Measurements from ENCODE around the gene TRIO. TPM values are rescaled to one million over a fixed set of nuclear protein-coding genes. Genes with fewer than 3 reads are reported as not detected.

The TRIO gene
- total RNA-seq, 5 donors from 2014 or later (not counting 1 experiment from before 2014, with no cell fraction given): 6.2 to 31.1 (median 11.8) TPM

DNA sequence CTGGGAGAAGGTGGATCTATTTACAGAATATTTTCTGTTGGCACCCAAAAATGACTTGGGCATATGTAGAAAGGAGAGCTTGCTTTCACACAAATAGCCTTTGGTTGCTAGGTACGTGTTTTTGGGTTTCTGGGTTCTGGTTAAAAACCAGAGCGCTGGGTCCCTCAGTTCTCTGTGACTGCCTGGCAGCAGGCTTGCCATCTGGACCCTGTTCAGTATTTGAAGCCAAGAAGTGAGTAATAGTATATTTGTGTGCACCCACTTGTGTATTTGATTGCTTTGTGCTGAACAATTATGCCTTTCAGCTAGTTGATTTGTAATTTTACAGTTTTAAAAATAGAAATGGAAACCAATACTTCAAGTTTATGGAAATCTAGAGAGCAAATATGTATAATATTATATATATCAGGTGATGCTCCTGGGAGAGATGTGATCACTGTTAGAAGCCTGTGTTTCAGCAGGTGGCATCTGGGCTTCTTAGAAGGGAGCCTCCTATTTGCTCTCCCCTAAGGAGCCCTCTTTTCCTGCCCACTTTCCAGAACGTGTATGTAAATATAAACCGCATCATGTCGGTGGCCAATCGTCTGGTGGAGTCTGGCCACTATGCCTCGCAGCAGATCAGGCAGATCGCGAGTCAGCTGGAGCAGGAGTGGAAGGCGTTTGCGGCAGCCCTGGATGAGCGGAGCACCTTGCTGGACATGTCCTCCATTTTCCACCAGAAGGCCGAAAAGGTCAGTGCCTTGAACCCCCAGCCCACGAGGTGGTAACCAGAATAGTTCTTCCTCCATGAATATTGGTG lies 153.6 kb downstream of the TRIO start:
- 94% methylated on average over 8 of the region's 14 CpGs for WGBS (ENCODE audit: insufficient coverage)
- DNase-seq (no peak), ATAC-seq (replicated peaks in 1 of 4) (no peak)
- CTCF ChIA-PET: no interaction called here
- H3K27ac ChIP-seq (ENCODE audit: low read length): no peak overlapping the region
- no peaks in the 10 kb centered on the region for H3K36me3 ChIP-seq (ENCODE audit: control insufficient read depth in 2 of 2, extremely low read depth in 1 of 2, insufficient read depth in 1 of 2, low read length in 1 of 2)
- H3K27me3 ChIP-seq (replicated peaks in 1 of 2; ENCODE audit: control insufficient read depth in 2 of 2, extremely low read depth in 1 of 2, insufficient read depth in 2 of 2, low read length in 1 of 2): peaks cover 0 to 4% of the 10 kb centered on the region in 2 experiments
- Mint-ChIP-seq H3K27ac (no peak overlapping the region), H3K9me3 (no peaks in the 10 kb centered on the region), H3K36me3 (no peaks in the 10 kb centered on the region), H3K27me3 (peaks cover 0 to 3% of the 10 kb centered on the region in 2 donors), H3K4me1 (no peaks in the 10 kb centered on the region), H3K4me3 (no peak overlapping the region)
- H3K4me3 ChIP-seq (ENCODE audit: control insufficient read depth in 1 of 2, extremely low read depth in 1 of 2, low read length in 1 of 2): no peak overlapping the region
- no peaks in the 10 kb centered on the region for H3K9me3 ChIP-seq
- no peaks in the 10 kb centered on the region for H3K4me1 ChIP-seq (ENCODE audit: control insufficient read depth in 1 of 2, extremely low read depth in 1 of 2, insufficient read depth in 2 of 2, low read length in 2 of 2)
- POLR2A ChIA-PET: no interaction called here

DNA sequence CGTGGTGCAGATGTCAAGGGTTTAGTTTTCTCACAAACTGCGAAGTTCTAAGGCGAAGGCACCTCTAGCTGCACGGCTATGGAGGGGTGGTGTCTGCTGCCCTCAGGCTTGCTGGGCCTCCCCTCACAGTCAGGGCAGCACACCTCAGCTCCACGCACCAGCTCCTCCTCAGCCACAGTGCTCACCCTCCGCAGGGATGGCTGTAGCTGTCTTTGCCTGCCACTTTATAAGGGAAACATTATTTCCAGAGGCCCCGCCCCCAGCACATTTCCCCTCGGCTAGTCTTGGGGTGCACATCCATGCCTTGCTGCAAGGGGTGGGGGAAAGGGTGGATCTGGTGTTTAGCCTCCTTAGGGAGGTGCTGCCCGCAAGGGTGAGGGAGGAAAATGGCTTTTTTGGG lies 154.6 kb downstream of the TRIO start:
- Histone ChIP-seq H3K4me1 (ENCODE audit: control insufficient read depth in 1 of 2, extremely low read depth in 1 of 2, insufficient read depth in 2 of 2, low read length in 2 of 2) (no peaks in the 10 kb centered on the region), H3K27ac (ENCODE audit: low read length) (no peak overlapping the region), H3K4me3 (ENCODE audit: control insufficient read depth in 1 of 2, extremely low read depth in 1 of 2, low read length in 1 of 2) (no peak overlapping the region), H3K36me3 (ENCODE audit: control insufficient read depth in 2 of 2, extremely low read depth in 1 of 2, insufficient read depth in 1 of 2, low read length in 1 of 2) (no peaks in the 10 kb centered on the region), H3K9me3 (no peaks in the 10 kb centered on the region), H3K27me3 (replicated peaks in 1 of 2; ENCODE audit: control insufficient read depth in 2 of 2, extremely low read depth in 1 of 2, insufficient read depth in 2 of 2, low read length in 1 of 2) (peaks cover 0 to 4% of the 10 kb centered on the region in 2 experiments)
- 86% methylated on average over 5 of the region's 9 CpGs for WGBS (ENCODE audit: insufficient coverage)
- Mint-ChIP-seq H3K9me3 (no peaks in the 10 kb centered on the region), H3K27ac (no peak overlapping the region), H3K4me3 (no peak overlapping the region), H3K27me3 (peaks cover 0 to 3% of the 10 kb centered on the region in 2 donors), H3K36me3 (no peaks in the 10 kb centered on the region), H3K4me1 (no peaks in the 10 kb centered on the region)
- POLR2A ChIA-PET: no interaction called here
- CTCF ChIA-PET: no interaction called here
- no peak for DNase-seq
- no peak for ATAC-seq (replicated peaks in 1 of 4)

DNA sequence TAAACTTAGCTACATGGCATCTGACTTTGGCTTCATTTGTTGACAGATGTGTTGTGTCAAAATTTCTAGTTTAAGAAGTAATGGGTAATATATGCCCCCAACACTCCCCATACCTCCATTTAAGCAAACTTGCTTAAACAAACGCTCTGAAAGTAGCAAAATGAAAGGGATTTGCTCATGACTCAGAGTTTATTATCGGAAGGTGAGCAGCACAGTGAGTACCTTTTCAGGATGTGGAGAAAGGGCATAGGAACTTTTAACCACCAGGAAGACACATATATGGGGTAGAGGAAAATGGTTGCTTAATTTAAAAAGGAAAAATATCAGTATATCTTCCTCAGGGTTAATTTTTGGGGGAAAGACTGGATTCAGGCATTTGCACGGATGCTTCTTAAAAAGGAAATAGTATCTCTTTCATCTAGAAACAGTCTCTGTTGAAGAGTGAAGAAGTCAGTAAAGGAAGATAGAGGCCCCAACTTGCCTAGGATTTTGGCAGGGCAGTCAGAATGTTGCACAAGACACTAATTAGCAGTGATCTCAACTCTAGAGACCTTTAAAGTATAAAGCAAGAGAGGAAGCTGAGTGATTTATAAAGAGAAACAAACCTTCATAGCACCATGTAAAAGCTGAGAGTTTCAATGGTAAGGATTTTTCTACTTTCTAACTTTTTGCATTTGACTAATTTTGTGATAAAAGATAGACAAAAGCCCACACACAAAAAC lies 155.1 kb downstream of the TRIO start:
- H3K9me3 ChIP-seq: no peaks in the 10 kb centered on the region
- DNase-seq: no peak
- no CpG with 5 or more reads among the region's 3 CpGs for WGBS (ENCODE audit: insufficient coverage)
- H3K4me3 ChIP-seq (ENCODE audit: control insufficient read depth in 1 of 2, extremely low read depth in 1 of 2, low read length in 1 of 2): no peak overlapping the region
- H3K4me1 ChIP-seq (ENCODE audit: control insufficient read depth in 1 of 2, extremely low read depth in 1 of 2, insufficient read depth in 2 of 2, low read length in 2 of 2): no peaks in the 10 kb centered on the region
- no peaks in the 10 kb centered on the region for H3K4me1 Mint-ChIP-seq
- ATAC-seq (replicated peaks in 1 of 4): no peak
- H3K9me3 Mint-ChIP-seq: no peaks in the 10 kb centered on the region
- CTCF ChIA-PET: no interaction called here
- no peak overlapping the region for H3K4me3 Mint-ChIP-seq
- no peak overlapping the region for H3K27ac Mint-ChIP-seq
- H3K27me3 Mint-ChIP-seq: peaks cover 0 to 3% of the 10 kb centered on the region in 2 donors
- POLR2A ChIA-PET: no interaction called here
- no peak overlapping the region for H3K27ac ChIP-seq (ENCODE audit: low read length)
- H3K36me3 ChIP-seq (ENCODE audit: control insufficient read depth in 2 of 2, extremely low read depth in 1 of 2, insufficient read depth in 1 of 2, low read length in 1 of 2): no peaks in the 10 kb centered on the region
- H3K36me3 Mint-ChIP-seq: no peaks in the 10 kb centered on the region
- H3K27me3 ChIP-seq (replicated peaks in 1 of 2; ENCODE audit: control insufficient read depth in 2 of 2, extremely low read depth in 1 of 2, insufficient read depth in 2 of 2, low read length in 1 of 2): peaks cover 0 to 4% of the 10 kb centered on the region in 2 experiments

DNA sequence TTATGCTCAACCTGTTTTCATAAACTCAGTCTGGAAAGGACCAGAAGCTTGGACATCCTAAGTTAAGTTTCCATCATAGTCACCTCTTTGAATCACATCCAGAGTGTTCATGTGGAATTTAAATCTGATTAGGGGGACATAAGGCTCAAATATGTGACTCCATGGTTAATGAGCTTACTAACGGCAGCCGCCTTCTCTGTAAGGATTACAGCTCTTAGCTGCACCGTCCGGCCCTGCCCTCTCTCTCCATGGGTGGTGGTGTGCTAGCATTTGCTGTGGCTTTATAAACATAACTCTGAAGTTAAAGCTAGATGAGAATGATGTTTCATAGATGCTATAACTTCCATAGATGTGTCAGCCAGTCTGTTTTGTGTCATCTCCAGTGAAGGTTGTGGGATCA lies 156.5 kb downstream of the TRIO start:
- no peaks in the 10 kb centered on the region for H3K36me3 Mint-ChIP-seq
- POLR2A ChIA-PET: no interaction called here
- no peaks in the 10 kb centered on the region for H3K9me3 ChIP-seq
- no peak overlapping the region for H3K4me3 ChIP-seq (ENCODE audit: control insufficient read depth in 1 of 2, extremely low read depth in 1 of 2, low read length in 1 of 2)
- no peaks in the 10 kb centered on the region for H3K36me3 ChIP-seq (ENCODE audit: control insufficient read depth in 2 of 2, extremely low read depth in 1 of 2, insufficient read depth in 1 of 2, low read length in 1 of 2)
- H3K27me3 Mint-ChIP-seq: peaks cover 0 to 3% of the 10 kb centered on the region in 2 donors
- no peaks in the 10 kb centered on the region for H3K9me3 Mint-ChIP-seq
- H3K4me1 ChIP-seq (ENCODE audit: control insufficient read depth in 1 of 2, extremely low read depth in 1 of 2, insufficient read depth in 2 of 2, low read length in 2 of 2): no peaks in the 10 kb centered on the region
- no peak overlapping the region for H3K27ac Mint-ChIP-seq
- ATAC-seq (replicated peaks in 1 of 4): no peak
- DNase-seq: no peak
- H3K27me3 ChIP-seq (replicated peaks in 1 of 2; ENCODE audit: control insufficient read depth in 2 of 2, extremely low read depth in 1 of 2, insufficient read depth in 2 of 2, low read length in 1 of 2): peaks cover 0 to 4% of the 10 kb centered on the region in 2 experiments
- 91% methylated on average over 4 of the region's 4 CpGs for WGBS (ENCODE audit: insufficient coverage)
- no peak overlapping the region for H3K4me3 Mint-ChIP-seq
- CTCF ChIA-PET: no interaction called here
- H3K27ac ChIP-seq (ENCODE audit: low read length): no peak overlapping the region
- no peaks in the 10 kb centered on the region for H3K4me1 Mint-ChIP-seq

DNA sequence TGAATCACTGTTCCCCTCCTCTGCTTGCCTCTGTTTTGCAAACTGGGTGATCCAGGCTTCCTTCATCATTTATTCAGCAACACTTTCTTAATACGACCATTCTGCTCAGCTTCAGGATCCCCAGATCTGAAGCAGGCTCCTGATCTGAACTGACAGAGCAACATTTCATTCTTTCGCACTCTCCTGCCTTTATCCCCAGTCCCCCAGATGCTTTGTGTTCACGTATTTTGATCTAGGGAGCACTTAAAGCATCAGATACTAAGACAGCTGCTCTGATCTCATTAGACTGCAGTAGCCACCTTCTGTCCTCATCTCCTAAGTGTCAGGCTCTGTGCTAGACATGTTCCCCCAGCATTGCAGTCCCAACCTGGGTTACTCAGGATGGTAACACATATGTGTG lies 158.0 kb downstream of the TRIO start:
- Mint-ChIP-seq H3K36me3 (no peaks in the 10 kb centered on the region), H3K27ac (no peak overlapping the region), H3K27me3 (peaks cover 0 to 1% of the 10 kb centered on the region in 2 donors), H3K4me1 (no peaks in the 10 kb centered on the region), H3K4me3 (no peak overlapping the region), H3K9me3 (no peaks in the 10 kb centered on the region)
- ChIA-PET POLR2A (no interaction called here), CTCF (no interaction called here)
- DNase-seq (no peak), ATAC-seq (replicated peaks in 1 of 4) (no peak)
- no peaks in the 10 kb centered on the region for H3K4me1 ChIP-seq (ENCODE audit: control insufficient read depth in 1 of 2, extremely low read depth in 1 of 2, insufficient read depth in 2 of 2, low read length in 2 of 2)
- H3K27me3 ChIP-seq (replicated peaks in 1 of 2; ENCODE audit: control insufficient read depth in 2 of 2, extremely low read depth in 1 of 2, insufficient read depth in 2 of 2, low read length in 1 of 2): peaks cover 0 to 4% of the 10 kb centered on the region in 2 experiments
- H3K4me3 ChIP-seq (ENCODE audit: control insufficient read depth in 1 of 2, extremely low read depth in 1 of 2, low read length in 1 of 2): no peak overlapping the region
- H3K27ac ChIP-seq (ENCODE audit: low read length): no peak overlapping the region
- H3K36me3 ChIP-seq (ENCODE audit: control insufficient read depth in 2 of 2, extremely low read depth in 1 of 2, insufficient read depth in 1 of 2, low read length in 1 of 2): no peaks in the 10 kb centered on the region
- no peaks in the 10 kb centered on the region for H3K9me3 ChIP-seq
- WGBS (ENCODE audit: insufficient coverage): 75% methylated on average over 3 of the region's 3 CpGs

DNA sequence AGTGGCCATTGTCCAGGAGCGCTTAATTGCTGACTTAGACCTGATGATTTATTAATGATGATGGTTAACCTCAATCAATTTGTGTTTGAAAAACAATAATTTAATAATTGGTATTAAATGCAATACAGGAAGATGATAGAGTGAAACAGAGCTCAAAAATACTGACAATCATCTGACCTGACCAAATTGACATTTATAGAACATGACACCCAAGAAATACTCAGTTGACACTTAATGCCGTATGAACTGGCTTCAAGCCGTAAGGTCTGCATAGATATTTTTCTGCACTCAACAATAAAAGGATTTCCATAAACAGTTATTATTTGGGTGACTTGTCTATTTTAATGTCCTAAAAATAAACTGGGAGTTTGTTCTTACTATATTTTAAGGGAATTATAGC lies 159.2 kb downstream of the TRIO start:
- Mint-ChIP-seq H3K27me3 (peaks cover 0 to 1% of the 10 kb centered on the region in 2 donors), H3K4me3 (no peak overlapping the region), H3K36me3 (no peaks in the 10 kb centered on the region), H3K9me3 (no peaks in the 10 kb centered on the region), H3K4me1 (no peaks in the 10 kb centered on the region), H3K27ac (no peak overlapping the region)
- ChIA-PET CTCF (no interaction called here), POLR2A (no interaction called here)
- no CpG with 5 or more reads among the region's 3 CpGs for WGBS (ENCODE audit: insufficient coverage)
- DNase-seq (no peak), ATAC-seq (replicated peaks in 1 of 4) (no peak)
- Histone ChIP-seq H3K36me3 (ENCODE audit: control insufficient read depth in 2 of 2, extremely low read depth in 1 of 2, insufficient read depth in 1 of 2, low read length in 1 of 2) (no peaks in the 10 kb centered on the region), H3K27ac (ENCODE audit: low read length) (no peak overlapping the region), H3K9me3 (no peaks in the 10 kb centered on the region), H3K27me3 (replicated peaks in 1 of 2; ENCODE audit: control insufficient read depth in 2 of 2, extremely low read depth in 1 of 2, insufficient read depth in 2 of 2, low read length in 1 of 2) (peaks cover 0 to 4% of the 10 kb centered on the region in 2 experiments), H3K4me3 (ENCODE audit: control insufficient read depth in 1 of 2, extremely low read depth in 1 of 2, low read length in 1 of 2) (no peak overlapping the region), H3K4me1 (ENCODE audit: control insufficient read depth in 1 of 2, extremely low read depth in 1 of 2, insufficient read depth in 2 of 2, low read length in 2 of 2) (no peaks in the 10 kb centered on the region)

All from T-cell (primary cell).